CD4-positive, alpha-beta T cell treated with Interleukin-6 for 4 hours (primary cell): Measurements from ENCODE around the gene SLC26A2.

Source experiments
- DNase-seq: peaks from one replicate; pipeline ENCODE4 v3.0.0-alpha.2; 2020; ENCODE audit warnings: mixed read lengths

Gene SLC26A2

DNA sequence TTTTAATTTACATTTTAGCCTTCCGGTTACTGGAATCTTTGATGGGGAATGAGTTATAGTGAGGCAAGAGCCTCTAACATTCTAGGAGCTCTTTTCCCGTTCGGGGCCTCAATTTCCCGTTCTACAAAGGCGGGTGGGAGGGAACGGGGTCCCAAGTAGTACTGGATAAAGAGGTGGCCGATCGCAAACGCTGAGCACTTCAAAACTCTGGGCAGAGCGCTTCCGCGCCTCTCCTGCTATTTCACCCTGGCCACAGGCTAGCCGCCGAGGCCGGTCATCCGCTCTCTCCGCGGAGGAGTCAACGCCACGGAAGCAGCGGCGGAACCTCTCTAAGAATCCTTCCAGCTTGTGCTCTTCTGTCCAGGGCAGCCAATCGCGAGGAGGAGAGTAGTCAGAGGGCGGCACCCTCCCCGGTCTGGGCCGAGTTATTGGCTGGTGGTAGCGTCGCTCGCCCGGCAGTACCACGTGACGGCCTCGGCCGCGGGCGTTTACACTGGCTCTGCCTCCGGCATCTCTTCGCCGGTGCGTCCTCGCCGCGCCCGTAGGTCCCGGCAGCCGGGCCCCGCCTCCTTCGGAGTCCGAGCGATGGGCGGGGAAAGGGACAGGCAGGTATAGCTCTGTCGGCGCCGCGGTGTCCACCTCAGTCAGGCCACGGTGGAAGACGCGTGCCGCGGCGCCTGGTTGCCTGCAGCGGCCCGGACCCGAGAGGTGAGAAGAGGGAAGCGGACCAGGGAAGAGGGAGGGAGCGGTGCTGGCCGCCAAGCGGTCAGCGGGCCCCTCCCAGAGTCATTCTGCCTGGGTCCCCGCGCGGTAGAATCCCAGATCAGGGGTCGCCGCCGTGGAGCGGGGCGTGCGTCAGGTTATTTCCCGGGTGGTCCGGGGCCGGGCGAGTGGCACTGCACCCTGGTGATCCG lies at the start of gene SLC26A2:
SLC26A2 (plus strand) TSS at position 487 of the 914 bp plus-strand sequence. CDS start 16,895 bp downstream, outside the sequence.
- peak; percentile 95 for DNase-seq

DNA sequence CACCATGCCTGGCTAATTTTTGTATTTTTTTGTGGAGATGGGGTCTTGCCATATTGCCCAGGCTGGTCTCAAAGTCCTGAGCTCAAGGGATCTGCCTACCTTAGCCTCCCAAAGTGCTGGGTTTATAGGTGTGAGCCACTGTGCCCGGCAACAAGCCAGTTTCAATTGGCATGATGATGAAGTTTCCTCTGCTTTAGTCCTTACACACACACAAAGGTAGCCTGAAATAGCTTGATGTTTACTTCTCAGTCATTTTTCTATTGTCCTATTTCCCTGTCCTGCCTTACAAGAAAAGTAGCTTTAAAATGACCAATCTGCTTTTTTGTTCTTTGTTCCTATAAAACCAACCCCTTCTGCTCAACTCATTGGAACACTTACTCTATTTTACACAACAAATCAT lies 49.5 kb upstream of the SLC26A2 start:
- DNase-seq, result no peak

DNA sequence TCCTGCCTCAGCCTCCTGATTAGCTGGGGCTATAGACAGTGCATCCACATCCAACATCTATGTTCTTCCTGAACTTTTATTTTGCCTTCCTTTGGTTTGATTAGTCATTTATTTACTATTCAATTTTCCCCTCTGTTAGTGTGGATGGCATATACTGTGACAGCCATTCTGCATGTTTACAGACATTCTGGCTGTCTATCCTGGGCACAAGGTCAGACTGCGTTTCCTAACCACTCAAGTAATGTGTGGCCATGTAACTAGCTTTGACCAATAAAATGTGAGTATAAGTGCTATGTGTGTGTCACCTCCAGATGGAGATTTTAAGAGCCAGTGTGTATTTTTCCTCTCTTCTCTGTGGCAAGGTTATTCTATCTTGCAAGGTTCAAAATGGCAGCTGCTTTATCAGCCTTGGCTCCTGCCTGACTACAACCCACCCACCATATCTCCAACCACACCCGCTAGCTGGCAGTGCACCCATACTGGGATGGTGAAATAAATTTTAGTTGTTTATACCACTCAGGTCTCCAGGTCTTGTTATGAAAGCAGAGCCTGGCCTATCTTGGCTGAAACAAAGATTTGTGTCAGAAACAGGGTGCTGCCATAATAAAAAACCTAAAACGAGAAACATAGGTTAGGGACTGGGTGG lies 48.2 kb upstream of the SLC26A2 start:
- no peak for DNase-seq

DNA sequence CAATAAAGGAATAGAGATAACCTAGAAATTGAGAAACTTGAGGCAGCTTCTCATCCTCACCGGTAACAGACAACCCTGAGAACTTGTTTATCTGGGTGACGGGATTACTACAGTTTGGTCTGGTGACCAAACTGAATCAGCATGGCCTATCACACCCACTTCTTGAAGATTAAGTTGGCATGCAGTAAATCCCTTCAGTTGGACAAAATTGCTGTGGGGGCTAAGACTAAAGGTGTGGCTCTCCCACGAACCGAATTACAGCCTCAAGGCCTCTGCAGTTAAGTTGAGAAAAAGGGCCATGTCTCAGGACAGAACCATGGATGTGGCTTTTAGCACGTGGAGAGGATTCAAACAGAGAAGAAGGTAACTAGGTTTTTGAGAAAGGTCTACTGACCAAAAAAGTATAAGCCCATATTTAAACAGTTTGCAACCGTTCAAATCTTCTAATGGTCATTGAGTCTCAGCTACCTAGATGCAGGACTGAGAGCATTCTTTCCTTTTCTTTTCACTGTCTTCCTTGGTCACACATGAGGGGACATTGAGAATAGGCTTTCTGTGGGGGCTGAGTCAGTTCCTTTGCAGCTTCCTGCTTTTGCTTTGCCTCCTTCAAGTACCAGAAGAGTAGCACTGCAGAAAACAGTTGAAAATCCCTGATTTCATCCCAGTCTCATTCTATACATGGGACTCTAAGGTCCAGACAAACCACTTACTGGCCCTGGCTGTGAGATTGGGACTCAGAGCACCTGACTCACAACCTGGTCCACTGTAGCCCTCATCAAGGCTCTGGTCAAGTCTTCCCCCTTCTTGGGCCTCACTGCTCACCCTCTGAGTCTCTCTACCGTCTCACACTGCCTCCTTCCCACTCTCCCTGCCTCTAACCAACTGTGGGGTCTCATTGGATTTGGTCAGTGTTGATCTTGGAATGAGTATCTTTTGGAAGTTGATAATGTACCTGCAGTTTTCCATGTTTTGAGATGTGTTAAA lies 46.8 kb upstream of the SLC26A2 start:
- DNase-seq, result no peak

DNA sequence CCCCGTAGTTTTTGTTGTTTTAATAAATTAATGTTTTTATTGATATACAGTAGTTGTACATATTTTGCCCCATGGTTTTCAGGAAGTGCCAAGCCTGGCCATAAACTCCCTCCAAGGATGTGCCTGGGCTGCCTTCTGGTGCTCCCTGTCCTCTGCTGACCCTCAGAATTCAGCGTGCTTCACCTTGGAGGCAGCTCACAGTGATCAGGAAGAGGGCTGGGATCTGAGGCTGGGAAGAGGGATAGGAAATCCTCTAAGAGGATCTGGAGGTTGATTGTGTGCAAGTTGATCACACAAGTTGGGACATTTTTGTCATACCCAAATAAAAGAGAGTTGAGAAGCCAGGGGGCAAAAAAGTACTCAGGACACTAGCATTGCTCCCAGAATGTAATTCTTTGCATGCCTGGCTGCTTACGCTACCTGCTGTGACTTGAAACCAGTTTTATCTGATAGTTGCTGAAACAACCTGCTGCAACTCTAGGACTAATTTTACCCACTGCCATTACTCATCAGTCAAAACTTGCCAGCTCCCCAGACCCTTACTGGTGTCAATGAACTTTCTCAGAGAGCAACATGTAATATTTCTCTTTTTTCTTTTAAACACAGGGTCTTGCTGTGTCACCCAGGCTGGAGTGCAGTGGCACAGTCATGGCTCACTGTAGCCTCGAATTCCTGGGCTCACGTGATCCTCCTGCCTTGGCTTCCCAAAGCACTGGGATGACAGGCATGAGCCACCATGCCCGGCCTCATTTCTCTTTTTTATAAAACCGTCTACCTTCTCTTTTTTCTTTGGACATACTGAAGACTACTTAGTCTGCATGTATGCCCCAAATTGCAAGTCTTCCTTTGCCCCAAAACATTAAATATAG lies 44.9 kb upstream of the SLC26A2 start:
- DNase-seq, result no peak

DNA sequence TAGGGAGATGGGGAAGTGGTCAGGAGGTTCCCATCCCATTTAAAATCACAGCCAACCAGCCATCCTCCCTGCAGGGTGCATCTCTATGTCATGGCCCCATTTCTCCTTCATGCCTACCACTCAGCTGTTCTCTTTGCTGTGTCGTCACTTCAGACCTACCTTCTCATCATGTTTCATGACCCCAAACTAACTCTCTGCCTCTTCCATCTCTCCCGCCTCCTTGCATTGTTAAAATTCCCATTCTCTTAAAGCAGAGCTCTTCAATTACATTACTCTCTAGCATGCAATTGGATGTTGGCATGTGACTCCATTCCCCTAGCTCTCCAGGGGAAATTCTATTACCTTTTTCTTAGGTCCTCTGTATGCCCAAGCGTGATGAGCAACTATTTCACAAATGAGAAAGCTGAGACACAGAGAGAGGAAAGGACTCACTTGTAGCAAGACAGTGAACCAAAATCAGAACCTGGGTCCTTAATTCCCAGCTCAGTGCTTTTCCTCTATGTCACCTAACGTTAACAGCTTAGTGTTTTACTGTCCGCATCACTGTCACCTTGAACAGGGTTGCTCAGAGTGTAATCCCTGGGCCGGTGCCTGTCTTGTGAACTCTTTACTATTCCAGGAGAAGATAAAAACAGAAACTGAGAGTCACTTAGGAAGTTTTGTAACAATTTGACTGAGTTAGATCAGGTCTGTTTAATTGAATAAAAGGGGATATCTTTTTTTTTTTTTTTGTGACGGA lies 44.1 kb upstream of the SLC26A2 start:
- DNase-seq, result no peak

DNA sequence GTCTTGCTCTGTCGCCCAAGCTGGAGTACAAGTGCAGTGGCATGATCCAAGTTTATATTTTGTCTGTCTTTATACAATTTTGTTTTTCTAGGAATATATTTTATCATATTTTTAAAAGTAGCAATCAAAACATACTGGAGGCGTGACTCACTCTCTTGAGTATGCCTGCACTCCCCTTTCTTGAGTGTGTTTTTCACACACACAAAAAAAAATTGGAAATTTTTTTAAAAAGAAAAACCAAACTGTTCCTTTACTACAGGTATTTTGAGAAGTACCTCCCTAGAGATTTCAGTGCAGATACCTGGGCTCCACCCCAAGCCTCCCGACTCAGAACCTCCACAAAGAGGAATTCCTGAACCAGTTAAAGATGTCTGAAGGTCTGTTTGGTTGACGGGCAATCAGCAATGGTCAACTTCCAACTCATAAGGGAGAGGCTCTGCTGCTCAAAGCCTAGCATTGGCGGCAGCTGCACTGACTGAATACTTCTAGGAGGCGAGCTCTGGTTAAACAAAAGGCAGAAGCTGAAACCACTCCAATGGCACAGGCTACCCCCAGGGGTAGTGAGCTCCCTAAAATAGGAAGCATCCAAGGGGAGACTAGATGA lies 43.4 kb upstream of the SLC26A2 start:
- no peak for DNase-seq

DNA sequence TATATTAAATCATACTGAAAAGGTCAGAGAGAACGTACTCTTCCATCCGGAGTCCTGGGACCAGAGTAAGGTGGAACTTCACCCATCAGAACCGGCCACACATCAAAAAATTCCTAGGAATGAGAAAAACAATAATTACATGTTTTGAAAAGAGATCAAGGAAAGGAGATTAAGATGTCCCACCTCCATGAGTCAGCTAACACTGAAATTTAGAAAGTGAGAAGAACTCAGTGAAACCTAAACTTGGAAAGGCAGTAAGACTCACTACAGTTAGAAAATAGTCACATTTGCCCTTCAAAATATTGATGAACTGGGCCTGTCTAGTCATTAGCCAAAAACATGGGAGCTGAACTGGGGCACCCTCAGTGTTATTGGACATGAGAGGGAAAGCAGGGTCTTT lies 39.0 kb upstream of the SLC26A2 start:
- DNase-seq, result no peak

DNA sequence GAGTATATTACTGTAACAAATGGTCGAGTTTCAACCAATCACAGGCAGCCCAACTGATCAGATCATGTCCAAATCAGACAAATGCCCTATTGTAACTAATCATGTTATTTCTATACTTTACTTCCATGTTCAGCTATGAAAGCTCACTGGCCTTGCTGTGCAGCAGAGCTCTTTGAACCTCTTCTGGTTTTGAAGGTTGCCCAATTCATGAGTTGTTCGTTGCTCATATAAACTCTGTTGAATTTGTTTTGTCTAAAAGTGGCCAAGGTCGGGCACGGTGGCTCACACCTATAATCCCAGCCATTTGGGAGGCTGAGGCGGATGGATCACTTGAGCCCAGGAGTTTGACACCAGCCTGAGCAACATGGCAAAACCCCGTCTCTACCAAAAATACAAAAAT lies 37.6 kb upstream of the SLC26A2 start:
- no peak for DNase-seq

DNA sequence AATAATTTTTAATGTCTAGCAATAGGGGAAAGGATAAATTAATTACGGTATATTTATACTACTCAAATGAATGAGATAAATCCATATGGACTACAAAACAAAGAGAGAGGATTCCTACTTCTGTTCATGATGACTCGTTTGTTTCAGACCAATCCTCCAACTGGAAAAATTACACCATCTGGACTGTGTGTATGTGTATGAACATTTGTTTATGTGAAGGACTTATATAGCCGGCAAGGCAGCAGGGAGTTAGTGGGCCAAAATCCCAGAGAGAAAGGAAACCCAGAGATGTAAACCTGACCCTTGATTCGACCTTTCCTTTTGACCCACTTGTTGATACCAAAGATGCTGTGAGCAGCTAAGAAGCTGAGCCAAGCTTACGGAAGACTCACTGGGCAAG lies 36.1 kb upstream of the SLC26A2 start:
- DNase-seq, result no peak

DNA sequence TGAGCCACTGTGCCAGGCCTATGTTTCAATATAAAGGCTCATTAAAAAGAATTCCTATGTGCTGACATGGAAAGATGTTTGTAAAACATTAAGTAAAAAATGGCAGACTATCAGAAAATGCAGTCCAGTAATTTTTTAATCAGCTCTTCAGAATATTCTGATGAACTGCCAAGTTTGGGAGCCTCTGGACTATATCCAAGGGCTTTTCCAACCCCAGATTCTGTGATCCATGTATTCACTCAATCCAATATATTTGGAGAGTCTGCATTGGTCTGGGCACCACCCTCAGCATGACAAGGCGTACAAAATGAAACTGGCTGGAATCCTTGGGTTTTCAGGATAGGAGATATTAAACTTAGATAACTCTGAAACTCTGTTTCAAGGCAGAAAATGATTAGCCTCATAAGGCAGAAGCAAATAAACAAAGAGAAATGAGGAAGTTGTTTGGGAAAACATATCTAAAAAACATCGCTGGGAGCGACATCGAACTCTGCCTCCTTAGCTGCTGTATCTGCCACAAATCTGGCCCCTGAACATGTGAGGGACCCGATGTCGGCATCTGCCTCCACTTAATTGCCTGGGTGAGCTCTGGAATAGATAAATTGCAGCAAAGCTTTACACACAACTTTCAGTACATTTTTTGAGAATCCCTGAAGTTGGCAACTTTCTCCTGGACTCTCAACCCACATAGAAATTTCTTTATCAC lies 30.4 kb upstream of the SLC26A2 start:
- no peak for DNase-seq

DNA sequence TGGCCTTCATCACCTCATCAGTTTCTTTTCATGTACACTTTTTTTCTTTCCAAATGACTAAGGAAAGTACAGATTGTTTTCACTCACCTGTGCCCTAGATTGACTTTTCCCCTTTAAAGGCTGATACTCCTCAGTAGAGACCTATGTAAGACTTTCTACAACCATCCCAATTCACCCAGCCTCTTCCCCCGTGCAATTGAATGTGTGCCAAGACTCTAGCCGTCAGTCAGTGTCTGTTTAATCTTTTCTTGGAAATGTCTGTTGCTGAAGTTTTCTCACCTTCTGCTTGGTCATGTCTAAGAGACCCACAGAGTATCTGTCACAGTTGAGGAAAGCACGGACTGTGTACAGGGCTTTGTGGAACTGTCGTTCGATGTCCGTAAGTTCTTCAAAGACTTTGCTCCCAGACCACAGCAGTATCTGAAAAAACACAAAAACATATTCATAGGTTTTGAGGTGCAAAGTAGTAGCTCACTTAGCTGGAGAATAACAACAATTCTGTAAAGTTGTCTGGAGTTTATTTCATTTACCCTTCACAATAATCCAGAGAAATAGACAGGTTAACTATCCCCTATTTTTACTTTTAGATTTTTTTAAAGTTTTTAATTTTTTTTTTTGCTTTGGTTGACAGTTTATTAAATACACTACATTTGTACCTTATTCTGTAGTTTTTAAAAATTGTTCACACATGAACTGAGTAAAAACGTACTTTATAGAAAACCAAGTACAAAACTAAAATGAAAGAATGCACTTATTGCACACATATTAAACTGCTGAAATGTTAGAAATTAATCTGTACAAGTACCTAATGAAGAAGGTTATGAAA lies 29.6 kb upstream of the SLC26A2 start:
- no peak for DNase-seq

DNA sequence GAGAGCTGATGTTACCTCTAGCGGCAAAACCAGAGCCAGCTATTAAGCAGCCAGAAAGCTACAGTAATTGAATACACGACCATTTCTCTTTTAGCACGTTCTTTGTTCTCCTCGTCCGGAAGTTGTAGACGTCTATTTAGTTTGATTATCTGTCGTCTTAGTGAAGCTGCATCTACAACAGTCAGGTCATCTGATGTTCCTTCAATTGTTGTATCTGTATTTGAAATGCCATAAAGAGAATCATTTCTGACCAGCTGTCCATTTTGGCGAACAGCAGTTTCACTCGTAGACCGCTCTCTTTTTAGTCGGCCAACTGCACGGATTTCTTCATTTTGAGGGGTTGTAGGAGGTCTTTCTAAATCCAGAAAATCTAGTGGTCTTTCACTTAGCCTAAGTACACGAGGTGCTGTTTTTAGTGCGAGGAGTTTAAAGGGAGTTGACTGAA lies 28.5 kb upstream of the SLC26A2 start:
- no peak for DNase-seq

DNA sequence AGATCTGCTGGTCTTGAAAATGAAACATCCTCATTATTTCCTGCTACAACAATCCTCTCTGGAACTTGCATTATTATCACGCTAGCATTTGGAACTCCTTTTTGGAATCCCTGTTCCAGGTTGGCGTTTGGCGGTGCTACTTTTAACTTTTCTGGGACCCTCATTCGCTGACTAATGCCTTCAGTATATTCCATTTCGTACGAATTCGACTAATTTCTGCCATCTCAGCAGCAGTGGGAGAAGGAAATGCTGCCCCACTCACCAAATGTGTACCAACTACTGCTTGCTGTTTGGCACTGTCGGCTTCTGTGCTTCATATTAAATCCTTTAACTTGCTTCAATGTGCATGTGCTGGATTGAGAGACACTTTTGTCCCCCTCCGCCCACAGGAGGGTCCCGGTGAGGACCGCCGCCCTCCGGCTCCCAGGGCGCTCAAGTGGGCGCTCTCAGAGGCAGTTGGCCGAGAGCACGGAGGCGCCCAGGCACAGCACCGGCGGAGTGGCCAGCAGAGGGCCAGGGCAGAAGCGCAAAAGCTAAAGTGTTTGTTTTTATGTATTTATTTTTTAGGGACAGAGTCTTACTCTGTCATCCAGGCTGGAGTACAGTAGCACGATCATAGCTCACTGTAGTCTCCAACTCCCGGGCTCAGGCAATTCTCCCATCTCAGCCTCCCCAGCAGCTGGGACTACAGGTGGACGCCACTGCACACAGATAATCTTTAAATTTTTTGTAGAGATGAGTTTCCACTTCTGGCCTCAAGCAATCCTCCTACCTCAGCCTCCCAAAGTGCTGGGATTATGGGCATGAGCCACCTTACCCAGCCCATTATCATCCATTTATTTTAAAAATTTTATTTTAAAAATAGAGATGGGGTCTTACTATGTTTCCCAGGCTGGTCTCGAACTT lies 27.9 kb upstream of the SLC26A2 start:
- DNase-seq, result peak; percentile 6

DNA sequence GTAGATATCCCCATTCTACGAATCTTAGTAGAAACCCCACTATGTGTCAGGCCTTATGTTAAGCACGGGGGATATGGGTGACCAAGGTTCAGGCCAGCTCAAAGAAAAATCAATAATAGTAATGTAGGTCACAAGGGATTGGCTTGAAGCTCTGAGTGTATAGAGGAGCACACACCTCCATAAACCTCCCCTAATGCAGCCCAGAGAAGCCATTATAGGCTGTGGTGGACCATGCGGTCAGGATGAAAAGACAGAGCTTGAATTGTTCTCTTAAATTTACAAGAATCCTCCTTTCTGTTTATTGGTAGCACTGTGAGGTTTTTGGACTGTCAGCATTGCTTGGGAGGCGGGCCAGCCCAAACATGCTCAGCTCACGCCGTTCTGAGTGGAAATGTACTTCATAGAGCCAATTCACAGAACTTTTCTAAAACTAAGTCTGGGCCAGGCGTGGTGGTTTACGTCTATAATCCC lies 25.1 kb upstream of the SLC26A2 start:
- no peak for DNase-seq

DNA sequence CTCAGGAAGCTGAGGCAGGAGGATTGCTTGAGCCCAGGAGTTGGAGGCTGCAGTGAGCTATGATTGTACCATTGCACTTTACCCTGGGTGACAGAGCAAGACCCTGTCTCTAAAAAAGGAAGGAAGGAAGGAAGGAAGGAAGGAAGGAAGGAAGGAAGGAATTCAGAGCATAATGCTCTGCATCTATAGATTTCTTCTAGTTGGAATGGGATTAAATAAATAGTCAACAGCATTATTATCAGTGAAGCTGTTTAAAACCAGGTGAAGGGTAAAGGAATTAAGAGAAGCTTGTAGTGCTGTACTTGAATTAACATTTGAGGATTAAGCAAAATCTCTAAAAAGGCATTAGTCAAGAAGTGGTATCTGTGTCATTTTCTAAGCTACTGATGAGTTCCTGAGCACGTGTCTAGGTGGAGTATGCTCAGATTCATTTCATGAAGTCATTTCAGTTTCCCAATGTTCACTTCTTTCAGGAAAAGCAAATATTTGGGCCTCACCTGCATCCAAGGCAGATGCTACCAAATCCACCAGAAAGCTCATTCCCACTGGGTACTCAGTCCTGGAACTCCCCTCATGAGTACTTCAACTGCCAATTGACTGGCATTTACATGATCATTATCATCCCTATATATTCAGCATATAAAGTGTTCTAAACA lies 24.4 kb upstream of the SLC26A2 start:
- no peak for DNase-seq

DNA sequence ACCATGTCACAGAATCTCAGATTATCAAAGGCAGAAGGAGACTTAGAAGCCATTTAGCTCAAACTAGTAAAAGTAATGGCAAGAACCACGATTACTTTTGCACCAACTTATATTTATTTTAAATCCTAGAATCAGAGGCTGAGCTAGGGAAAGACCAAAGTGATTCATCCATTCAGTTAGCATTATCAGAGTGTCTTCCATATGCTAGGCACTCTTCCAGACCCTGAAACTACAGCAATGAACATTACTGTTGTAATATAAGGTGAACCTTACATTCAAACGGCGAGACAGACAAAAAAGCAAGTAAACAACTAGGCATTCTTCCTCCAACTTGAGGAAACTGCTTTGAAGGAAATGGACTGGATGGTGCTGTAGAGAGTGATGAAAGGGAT lies 23.9 kb upstream of the SLC26A2 start:
- no peak for DNase-seq
